Measurements from ENCODE around the gene GATC.

DNA sequence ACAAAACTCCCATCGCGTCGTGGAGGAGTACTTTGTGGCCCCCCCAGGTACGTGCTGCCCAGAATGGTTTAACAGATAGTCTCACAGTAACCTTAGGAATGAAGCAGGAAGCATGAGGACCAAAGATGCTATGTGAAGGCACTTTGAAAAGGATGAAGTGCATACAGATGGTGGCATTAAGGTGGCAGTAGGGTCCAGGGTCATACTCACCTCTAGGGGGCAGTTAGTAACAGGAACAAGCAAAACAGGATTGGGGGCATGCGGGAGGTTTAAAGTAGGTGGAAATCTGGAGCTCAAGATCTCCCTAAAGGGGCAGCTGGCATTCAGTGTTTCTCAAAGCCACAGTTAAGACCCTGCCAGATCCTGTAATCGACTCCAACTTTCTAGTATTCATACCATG lies 10.9 kb downstream of the GATC start:
- TF ChIP-seq CTCF (IDR thresholded peaks at IDR 0.05) (peak in 1 of 3 experiments; percentile 8), POLR2A (IDR thresholded peaks at IDR 0.05) (no peak)
